HG03432 (cell line): ENCODE data around the gene RIBC2.
"Not testable (repeated sequence)": the region's sequence is repeated elsewhere in the genome, so short reads cannot be mapped to it uniquely, and the experiment has no call there.

Experiments used
- ATAC-seq: cut with Tn5 transposase; IDR thresholded peaks from one replicate; pipeline ENCODE4 v1.9.1; 2021; ENCODE audit warnings: mild to moderate bottlenecking, moderate library complexity; ENCODE audit not compliant: unreplicated experiment

RIBC2 gene, protein sequence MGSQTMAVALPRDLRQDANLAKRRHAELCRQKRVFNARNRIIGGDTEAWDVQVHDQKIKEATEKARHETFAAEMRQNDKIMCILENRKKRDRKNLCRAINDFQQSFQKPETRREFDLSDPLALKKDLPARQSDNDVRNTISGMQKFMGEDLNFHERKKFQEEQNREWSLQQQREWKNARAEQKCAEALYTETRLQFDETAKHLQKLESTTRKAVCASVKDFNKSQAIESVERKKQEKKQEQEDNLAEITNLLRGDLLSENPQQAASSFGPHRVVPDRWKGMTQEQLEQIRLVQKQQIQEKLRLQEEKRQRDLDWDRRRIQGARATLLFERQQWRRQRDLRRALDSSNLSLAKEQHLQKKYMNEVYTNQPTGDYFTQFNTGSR

DNA sequence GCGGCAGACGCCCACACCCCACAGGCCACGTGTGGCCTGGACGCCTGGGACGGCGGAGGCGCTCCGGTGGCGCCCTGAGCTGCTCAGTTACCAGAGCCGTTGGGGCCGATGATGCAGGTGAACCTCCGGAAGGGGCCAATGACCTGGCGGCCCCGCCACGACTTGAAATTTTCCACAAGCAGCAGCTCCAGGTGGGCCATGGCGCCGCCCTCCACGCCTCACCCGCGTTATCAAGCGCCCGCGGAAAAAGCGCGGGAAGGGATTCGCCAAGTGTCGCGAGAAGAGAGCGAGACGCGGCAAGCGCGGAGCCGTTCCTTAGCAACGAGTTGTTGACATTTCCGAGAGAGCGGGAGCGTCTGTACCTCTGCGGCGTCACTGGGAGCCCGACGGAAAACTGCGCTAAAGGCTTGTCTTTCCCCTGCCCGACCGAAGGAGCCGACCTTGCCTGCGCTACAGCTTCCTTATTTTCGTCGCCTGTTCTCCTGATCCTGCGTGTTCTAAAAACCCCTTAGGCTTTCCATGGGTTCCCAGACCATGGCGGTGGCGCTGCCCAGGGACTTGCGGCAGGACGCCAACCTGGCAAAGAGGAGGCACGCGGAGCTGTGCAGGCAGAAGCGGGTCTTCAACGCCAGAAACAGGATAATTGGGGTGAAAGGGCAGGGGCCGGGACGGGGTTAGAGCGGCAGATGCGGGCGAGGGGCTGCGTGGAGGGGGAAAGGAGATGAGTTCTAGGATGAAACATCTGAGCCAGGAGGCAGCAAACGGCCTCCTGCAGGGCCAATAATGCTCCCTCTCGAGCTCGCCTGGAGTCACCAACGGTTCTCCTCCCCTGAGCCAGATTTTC lies at the start of gene RIBC2, which contains the start of gene SMC1B:
RIBC2 (plus strand) TSS at position 326 of the 844 bp plus-strand sequence; CDS start at position 520, 194 bp downstream.
SMC1B (minus strand) TSS at position 232 of the 844 bp plus-strand sequence; CDS start at position 200, 32 bp downstream.
- peak; percentile 47 for ATAC-seq

DNA sequence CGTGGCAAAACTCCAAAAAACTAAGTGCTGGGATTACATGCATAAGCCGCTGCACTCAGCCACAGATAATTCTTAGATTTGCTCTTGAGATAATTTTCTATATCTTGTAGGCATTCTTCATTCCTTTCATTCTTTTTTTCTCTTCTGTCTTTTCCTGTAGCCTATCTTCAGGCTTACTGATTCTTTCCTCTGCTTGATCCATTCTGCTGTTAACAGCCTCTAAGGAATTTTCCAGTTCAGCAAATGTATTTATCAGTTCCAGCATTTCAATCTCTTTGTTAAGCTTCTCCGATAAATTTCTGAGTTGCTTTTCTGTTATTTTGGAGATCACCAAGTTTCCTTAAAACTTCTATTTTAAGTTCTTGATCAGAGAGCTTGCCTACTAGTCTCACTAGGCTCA lies 46.8 kb upstream of the RIBC2 start:
- no peak for ATAC-seq

DNA sequence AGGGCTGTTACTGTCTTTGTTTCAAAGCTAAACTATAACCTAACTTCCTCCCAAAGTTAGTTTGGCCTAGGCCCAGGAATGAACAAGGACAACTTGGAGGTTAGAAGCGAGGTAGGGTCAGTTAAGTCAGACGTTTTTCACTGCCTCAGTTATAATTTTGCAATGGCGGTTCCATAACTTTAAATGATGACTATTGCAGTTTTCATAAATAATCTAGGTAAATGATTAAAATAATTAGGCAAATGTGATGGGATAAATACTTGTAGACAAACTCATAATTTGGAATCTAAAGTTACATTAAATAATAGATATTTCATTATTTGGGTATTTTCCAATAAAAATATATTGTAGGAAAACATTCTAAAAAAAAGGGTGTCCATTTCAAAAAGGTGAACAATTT lies 39.9 kb upstream of the RIBC2 start:
- ATAC-seq = not testable (repeated sequence)

DNA sequence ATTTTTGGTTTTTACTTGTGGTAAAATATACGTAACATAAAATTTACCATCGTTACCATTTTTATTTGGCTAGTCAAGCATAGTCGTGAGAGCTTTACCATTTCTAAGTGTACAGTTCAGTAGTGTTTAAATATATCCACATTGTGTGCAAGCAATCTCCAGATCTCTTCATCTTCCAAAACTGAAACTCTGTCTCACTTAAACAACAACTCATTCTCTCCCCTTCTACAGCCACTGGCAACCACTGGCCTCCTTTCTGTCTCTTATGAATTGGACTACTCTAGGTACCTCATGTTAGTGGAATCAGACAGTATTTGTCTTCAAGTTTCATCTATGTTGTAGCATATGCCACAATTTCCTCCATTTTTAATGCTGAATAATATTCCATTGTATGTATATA lies 37.5 kb upstream of the RIBC2 start:
- no peak for ATAC-seq

DNA sequence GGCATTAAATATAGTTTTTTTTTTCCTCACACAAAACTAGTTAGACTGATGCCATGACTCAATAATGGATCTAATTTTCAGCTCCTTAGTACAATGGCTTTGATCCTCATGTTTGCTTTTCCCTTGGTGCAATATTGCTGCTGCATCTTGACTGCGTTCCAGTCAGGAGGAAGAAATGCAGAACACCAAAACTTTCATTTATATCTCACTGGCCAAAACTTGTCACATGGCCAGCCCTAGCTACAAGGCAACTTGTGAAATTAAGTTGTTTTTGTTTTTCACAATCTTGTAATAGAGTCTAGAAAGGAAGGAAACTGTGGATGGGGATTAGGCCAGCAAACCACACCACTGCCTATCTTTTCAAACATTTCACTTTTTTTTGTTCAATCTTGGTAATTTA lies 36.8 kb upstream of the RIBC2 start:
- ATAC-seq = no peak

DNA sequence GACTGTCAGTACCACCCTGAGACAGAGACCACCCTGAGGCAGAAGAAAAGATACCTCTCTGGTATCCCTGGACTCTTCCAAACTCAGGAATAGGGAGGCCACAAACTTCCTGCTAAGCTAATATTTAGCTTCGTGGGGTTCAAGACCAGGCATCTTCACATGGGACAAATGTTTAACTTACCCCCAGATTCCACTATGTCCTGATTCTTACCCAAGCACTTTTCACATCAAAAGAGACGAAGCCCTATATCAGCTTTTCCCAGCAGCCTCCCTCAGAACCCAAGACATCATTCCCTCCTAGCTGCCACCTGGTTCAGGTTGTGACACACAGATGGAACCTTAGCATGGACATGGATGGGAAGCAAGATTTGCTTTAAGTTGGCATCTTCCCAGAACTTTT lies 32.1 kb upstream of the RIBC2 start:
- ATAC-seq = no peak

DNA sequence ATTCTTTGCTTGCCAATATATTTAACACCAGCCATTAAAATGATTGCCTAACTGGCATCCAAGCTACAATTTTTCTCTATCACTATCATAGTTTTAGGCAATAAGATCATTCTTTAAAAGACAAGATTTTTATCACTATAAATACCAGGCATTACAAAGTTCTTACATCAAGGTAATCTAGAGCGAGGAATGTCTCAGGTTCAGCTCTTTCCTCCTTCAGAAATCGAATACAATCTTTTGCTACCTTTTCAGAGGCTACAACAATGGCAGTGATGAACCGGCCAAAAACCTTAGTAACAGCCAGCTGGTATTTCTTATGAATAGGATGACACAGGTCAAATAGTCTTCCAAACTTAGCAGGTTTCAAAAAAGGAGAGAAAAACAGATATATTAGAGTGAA lies 23.9 kb upstream of the RIBC2 start:
- ATAC-seq = no peak

DNA sequence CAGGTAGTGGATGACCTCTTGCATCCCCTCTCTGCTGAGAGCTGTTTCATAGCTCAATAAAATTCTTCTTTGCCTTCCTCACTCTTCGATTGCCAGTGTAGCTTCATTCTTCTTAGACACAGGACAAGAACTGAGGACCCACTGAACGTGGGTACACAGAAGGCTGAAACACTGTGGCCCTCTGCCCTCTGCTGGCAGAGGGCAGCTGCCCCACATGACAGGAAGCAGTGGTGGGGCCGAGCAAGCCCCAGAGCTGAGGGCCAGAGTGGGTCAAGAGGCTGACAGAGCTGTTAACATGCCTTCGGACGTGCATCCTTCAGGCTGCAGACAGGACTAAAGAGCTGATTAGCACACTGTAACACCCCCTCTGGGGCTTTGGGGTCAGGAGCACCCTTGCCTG lies 15.7 kb upstream of the RIBC2 start:
- no peak for ATAC-seq

DNA sequence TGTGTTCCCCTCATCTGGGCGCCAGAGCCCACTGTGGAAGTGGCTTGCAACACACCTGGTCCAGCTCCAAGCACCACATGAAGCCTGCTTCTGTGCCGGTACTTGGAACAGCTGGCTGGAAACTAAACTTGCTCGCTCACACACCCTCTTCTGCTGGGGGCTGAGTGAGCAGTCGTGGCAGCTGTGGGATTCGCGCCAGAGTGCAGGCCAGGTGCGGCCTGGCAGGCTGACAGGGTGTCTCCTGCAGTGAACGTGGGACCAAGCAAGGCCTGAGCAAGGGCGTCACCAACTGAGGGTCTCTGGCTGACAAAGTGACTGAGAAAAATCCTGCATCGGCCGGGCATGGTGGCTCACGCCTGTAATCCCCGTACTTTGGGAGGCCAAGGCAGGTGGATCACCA lies 15.3 kb upstream of the RIBC2 start:
- no peak for ATAC-seq

DNA sequence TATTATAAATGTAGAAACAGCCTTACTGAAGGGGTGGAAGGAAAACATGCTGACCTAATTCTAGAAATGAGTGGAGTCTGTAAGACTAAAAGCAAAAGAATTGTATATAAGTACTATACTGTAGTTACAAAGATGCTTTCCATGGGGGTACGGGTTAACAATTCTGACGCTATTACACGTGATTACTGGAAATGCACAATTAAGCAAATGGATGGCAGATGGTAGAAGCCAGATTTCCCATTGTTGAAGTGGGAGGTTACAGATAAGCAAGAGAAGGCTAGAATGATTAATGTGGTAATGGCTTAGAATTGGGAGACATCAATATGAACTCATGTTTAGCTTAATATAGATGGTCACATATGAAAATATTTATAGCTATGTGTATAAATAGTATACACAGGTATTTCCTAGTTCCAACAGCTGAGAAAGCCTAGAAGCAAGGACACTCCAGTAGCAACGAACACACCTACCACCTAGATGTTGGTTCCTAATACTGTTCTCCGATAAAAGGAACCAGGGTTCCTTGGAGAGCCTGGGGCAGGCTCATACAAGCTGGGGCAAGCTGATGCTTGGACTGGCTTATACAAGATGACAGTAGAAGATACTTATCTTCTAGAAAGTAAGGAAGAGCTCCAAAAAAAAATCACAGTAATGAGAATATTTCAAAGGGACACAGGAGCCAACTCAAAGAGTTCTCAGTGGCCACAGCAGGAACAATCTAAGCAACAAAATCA lies 13.6 kb upstream of the RIBC2 start:
- ATAC-seq = no peak

DNA sequence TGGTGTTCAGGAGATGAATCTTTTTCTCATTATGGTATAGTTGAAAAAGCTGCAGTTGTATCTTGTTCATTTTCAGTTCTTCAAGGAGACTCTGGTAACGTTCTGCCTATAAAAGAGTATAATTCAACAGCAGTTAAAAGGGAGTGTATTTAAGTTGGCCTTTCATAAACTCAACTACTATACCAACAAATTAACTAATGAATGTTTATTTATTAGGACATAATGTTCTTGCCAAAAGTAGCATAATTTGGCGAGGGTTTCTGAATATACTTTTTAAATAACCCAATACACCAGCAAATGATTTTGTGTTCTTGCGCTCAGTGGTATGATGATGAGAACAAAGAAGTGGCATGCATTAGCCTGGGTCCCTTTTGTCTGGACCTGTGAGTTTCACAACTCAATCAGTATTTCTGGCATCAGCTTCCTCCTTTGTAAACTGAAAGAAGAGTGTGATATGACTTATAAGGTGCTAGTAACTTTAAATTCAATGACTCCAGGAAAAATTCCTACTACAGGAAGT lies 11.0 kb upstream of the RIBC2 start:
- no peak for ATAC-seq

DNA sequence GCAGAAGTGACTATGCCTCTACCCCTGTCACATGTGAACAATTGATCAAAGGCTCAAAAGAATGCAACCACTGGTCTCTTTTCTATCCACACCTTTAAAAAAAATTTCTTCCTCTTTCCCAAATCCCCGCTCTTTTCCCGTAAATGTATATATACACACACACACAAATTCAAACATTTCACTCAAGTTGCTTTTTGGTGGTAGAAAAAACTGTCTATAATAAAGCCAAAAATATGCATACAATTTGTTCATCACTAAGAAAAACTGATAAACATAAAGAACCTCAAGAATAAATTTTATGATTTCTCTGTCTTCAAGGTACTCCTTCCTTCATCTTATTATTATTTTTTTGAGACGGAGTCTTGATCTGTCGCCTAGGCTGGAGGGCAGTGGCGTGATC lies 5.7 kb upstream of the RIBC2 start:
- ATAC-seq = no peak

DNA sequence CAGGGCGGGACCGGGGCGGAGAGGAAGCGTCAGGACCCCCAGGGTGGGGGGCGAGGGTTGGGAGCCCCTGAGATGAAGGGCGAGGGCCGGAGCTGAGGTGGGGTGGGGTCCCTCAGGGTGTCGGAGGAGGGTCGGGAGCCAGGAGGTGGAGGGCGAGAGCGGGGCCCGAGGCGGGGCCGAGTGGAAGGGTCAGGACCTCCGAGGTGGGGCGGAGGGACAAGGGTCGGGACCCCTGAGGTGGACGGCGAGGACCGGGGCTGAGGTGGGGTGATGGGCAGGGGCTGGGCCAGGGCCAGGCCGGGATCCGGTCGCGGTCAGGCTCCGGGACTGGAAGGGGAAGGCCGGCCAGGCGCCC lies 503 bp upstream of the RIBC2 start:
- ATAC-seq = no peak

DNA sequence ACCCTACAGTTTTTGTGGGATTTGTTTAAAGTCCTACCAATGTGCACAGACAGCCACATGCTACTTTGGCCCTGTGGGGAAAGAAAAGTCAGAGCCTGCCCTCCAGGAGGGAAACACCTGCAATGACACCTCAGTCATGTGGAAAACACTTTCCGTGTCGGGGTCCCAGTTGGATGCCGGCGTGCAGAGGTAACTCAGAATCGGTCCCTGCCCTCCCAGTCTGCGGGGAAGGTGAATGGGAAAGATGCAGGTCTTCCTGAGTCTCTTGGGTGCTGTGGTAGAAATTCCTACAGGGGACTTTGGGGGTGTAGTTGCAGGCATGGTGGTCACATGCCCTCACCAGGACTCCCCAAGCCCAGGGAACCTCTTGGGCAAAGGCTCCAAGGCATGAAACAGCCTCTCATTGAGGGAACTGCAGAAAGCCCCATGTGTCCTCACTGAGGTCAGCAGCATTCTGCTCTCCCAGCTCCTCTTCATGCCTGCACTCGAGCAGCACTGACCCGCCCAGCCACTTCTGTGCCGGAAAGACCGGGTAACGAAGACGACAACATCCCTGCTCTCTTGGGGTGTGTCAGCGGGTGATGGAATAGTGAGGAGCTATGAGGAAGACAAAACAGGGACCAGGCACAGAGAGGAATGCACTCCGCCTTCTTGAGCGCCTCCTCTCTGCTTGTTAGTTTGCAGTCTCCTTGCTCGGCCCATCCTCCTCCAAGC lies 4.7 kb downstream of the RIBC2 start:
- ATAC-seq = no peak

DNA sequence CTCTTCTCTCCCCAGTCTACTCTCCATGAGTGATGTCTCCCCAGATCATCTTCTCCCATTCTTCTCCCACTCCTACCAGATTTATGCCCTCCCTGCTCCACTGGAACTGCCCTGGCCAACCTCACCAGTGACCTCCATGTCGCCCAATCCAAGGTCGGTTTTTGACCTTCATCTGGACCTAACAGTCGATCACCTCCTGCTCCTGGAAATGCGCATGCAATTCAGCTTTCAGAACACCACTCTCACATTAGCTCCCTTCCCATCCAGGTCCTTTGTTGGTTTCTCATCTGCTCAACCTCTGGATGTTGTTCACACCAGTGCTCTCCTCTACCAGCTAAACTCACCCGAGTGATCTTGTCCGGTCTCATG lies 5.3 kb downstream of the RIBC2 start:
- ATAC-seq = no peak

DNA sequence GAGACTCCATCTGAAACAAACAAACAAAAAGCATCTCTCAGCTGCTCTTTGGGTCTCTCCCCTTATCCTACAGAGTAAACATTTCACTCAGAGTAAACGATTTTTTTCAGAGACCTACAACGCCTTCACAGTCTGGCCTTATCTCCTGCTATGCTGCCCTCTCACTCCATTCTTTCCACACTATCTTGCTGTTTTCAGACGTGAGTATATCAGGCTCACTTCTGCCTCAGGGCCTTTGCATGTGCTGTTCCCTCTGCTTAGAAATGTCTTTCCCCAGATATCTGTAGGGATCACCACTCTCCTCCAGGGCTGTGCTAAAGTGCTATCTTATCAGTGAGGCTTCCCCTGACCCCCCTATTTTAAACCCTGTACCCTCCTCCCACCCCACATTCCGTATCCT lies 6.5 kb downstream of the RIBC2 start:
- ATAC-seq = no peak

DNA sequence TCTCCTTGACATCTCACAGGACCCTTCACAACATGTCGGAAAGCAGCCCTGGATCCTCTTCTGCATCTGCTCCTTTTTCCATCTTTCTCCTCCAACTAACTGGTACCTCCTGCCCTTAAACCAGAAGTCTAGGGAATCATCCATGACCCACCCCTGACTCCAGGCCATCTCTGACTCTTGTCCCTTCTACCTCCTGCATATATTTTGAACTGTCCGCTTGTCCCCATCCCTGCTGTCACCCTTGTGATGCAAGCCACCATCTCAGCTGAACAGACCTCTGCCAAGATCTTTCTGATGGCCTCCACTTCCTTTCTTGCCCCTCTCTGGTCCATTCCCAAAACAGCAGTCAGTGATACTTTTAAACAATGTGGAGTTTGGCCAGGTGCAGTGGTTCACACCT lies 7.0 kb downstream of the RIBC2 start:
- no peak for ATAC-seq

DNA sequence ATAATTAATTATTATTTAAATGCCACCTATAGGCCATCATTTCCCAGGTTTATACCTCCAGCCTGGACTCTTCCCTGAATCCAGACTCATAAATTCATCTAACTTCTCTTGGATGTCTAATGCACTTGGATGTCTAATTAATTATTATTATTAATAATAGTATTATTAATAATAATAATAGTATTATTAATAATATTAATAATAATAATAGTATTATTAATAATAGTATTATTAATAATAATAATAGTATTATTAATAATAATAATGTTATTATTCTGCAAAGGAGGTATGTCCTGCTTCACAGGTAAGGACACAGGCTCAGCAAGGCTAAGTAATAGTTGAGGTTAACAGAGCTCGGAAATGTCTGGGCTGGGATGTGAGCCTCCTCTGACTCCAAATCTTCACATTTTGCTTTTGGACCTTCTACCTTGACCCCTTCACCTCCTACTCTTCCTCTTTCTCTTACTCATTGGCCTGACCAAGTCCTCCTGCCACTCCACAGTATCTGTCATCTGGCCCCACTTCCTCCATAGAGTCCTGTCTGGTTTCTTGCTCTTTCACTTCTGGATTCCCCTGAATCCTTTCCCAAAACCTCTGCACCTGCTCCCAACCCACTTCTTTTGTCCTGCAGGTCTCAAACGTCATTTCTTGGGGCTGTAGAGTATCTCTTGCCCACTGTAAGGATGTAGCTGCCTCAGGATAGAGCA lies 8.0 kb downstream of the RIBC2 start:
- ATAC-seq = no peak

DNA sequence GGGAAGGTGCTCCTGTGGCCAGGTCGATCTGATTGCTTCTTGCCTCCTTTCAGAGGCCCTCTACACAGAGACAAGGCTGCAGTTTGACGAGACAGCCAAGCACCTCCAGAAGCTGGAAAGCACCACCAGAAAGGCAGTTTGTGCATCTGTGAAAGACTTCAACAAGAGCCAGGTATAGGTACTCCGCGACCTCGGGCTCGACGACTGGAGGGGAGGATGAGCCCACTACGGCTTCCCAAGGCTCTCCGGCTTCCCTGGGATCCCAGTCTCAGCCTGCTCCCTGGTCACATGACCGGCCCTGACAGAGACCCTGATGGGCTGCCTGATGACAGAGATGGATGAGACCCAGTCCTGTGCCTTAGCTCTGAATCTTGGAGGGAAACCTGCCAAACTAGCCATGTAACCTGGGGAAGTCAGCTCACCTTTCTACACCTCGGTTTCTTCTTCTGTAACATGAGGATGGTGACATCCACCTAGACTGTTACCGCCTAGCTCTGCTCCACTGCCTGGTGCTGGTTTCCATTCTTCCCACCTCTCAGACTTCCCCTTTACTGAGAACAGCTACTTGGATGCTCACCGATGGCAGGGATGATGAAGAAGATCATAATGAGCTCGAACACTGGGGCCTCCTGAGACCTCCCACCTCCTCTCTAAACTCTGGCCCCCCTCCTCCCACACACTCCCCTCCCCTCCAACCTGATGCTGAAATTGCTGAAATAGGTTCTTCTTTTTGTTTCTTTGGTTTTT lies 8.9 kb downstream of the RIBC2 start:
- no peak for ATAC-seq
